PC-9 (cell line): Measurements from ENCODE around the gene AFF4. TPM values are rescaled to one million over a fixed set of nuclear protein-coding genes. Genes with fewer than 3 reads are reported as not detected.

ENCODE experiments used
- BruUV-seq: library from RNA; stranded (reverse); fragments of 400-500 nt; replicated peaks from 2 replicates; lab custom pipeline; 2021; lab: Mats Ljungman, UMichigan
- CTCF ChIA-PET: fragments of 300-600 bp; sonication (Branson Sonifier 250); formaldehyde crosslinking; loops from one replicate; lab custom pipeline; 2022; ENCODE audit warnings: antibody characterized with exemption; lab: Charles Lee
- POLR2A ChIA-PET: fragments of 300-600 bp; sonication (Branson Sonifier 250); formaldehyde crosslinking; loops from one replicate; lab custom pipeline; 2022; ENCODE audit warnings: antibody characterized with exemption; ENCODE audit not compliant: unreplicated experiment; lab: Charles Lee
- DNase-seq, 2 experiments: peaks; one replicate each; pipeline versions ENCODE4 v3.0.0 to v3.0.0-alpha.2; 2015 to 2022; ENCODE audit warnings: mixed read lengths in 1 of 2
- H2AFZ ChIP-seq: fragments of 200-600 bp; sonication (generic); 2 replicates; pipeline ENCODE4 v1.8.1; 2017; ENCODE audit warnings: antibody characterized with exemption
- H3F3A ChIP-seq: fragments of 200-600 bp; sonication (generic); 2 replicates; pipeline ENCODE4 v1.8.1; 2017; ENCODE audit warnings: antibody characterized with exemption, mild to moderate bottlenecking, low read depth; ENCODE audit not compliant: insufficient read depth
- H3K27ac ChIP-seq: fragments of 200-600 bp; sonication (generic); 2 replicates; pipeline ENCODE4 v1.6.1; 2016; ENCODE audit warnings: mixed run types
- H3K27me3 ChIP-seq: fragments of 200-600 bp; sonication (generic); 2 replicates; pipeline ENCODE4 v1.6.1; 2016; ENCODE audit warnings: low read depth, mixed run types; ENCODE audit not compliant: insufficient read depth
- H3K36me3 ChIP-seq: fragments of 200-600 bp; sonication (generic); 2 replicates; pipeline ENCODE4 v1.6.1; 2016; ENCODE audit warnings: low read depth, mixed run types
- H3K4me1 ChIP-seq: fragments of 200-600 bp; sonication (generic); replicated peaks from 2 replicates; pipeline ENCODE4 v1.6.1; 2016; ENCODE audit warnings: mixed run types; ENCODE audit not compliant: insufficient read depth
- H3K4me2 ChIP-seq: fragments of 200-600 bp; sonication (generic); 2 replicates; pipeline ENCODE4 v1.6.1; 2017; ENCODE audit warnings: mixed run types
- H3K4me3 ChIP-seq: fragments of 200-600 bp; sonication (generic); 2 replicates; pipeline ENCODE4 v1.6.1; 2016; ENCODE audit warnings: mixed run types
- H3K79me2 ChIP-seq: fragments of 200-600 bp; sonication (generic); 2 replicates; pipeline ENCODE4 v1.6.1; 2017; ENCODE audit warnings: low read depth, mixed run types
- H3K9me2 ChIP-seq: fragments of 200-600 bp; sonication (generic); 2 replicates; pipeline ENCODE4 v1.8.1; 2017; ENCODE audit warnings: mild to moderate bottlenecking; ENCODE audit not compliant: insufficient read depth
- H3K9me3 ChIP-seq: fragments of 200-600 bp; sonication (generic); 2 replicates; pipeline ENCODE4 v1.8.1; 2016; ENCODE audit warnings: low read depth; ENCODE audit not compliant: insufficient read depth
- H4K20me1 ChIP-seq: fragments of 200-600 bp; sonication (generic); 2 replicates; pipeline ENCODE4 v1.8.1; 2017; ENCODE audit not compliant: insufficient read depth
- CTCF ChIP-seq: fragments of 200-600 bp; sonication (generic); conservative IDR thresholded peaks from 2 replicates; pipeline ENCODE4 v1.6.1; 2017; ENCODE audit warnings: mixed run types, antibody characterized with exemption, mild to moderate bottlenecking, moderate library complexity
- EZH2 ChIP-seq: fragments of 200-600 bp; sonication (generic); IDR thresholded peaks from 2 replicates; pipeline ENCODE4 v1.8.0; 2017; ENCODE audit warnings: antibody characterized with exemption, low read depth
- intact Hi-C: fragments of 100-400 bp; cut with micrococcal nuclease; formaldehyde crosslinking; loops from one replicate; pipeline ENCODE4 v1.10.0; 2022; ENCODE audit not compliant: unreplicated experiment
- total RNA-seq: library from RNA; stranded (reverse); gene quantifications from 2 replicates; pipeline ENCODE4 v1.2.3, GENCODE V29; 2021

The AFF4 gene
- total RNA-seq, 1 experiment from 2014 or later, result 59.5 TPM

- no peak for DNase-seq
- H3K4me3 ChIP-seq, result no peak overlapping the region
- H2AFZ ChIP-seq, result no peak overlapping the region
- H3K9me3 ChIP-seq, result no peaks in the 10 kb centered on the region
- peaks cover 17% of the 10 kb centered on the region for H4K20me1 ChIP-seq
- H3K4me2 ChIP-seq, result no peak overlapping the region
- no peak for TF ChIP-seq CTCF
- TF ChIP-seq EZH2, result no peak
- H3K27ac ChIP-seq, result no peak overlapping the region
- H3F3A ChIP-seq, result peaks cover 8% of the 10 kb centered on the region; the same call in 1 of the 2 replicates
- H3K36me3 ChIP-seq, result peaks cover 38% of the 10 kb centered on the region
- H3K27me3 ChIP-seq, result no peaks in the 10 kb centered on the region
- H3K4me1 ChIP-seq, result no peaks in the 10 kb centered on the region
- H3K9me2 ChIP-seq, result no peaks in the 10 kb centered on the region
- peaks cover 12% of the 10 kb centered on the region; the same call in 1 of the 2 replicates for H3K79me2 ChIP-seq
- intact Hi-C loops, result loop anchor here (10.0 kb wide), 1 partner anchor 157 kb away; no protein-coding TSS in a partner anchor
- POLR2A ChIA-PET, result no interaction called here
- BruUV-seq, result no TSS peak
- CTCF ChIA-PET, result no interaction called here
Observed at GRCh38 chr5:132928062-132928407, 35.4 kb downstream of the AFF4 start.

- intact Hi-C loops, result loop anchor here (10.0 kb wide), 1 partner anchor 157 kb away; no protein-coding TSS in a partner anchor
- H3F3A ChIP-seq, result peaks cover 8% of the 10 kb centered on the region; the same call in 1 of the 2 replicates
- no TSS peak for BruUV-seq
- H3K36me3 ChIP-seq, result peaks cover 34% of the 10 kb centered on the region
- CTCF ChIA-PET, result no interaction called here
- H4K20me1 ChIP-seq, result peaks cover 12% of the 10 kb centered on the region
- DNase-seq, result no peak
- no peak overlapping the region for H3K4me2 ChIP-seq
- no peaks in the 10 kb centered on the region for H3K9me2 ChIP-seq
- no peak overlapping the region for H3K4me3 ChIP-seq
- POLR2A ChIA-PET, result no interaction called here
- H3K79me2 ChIP-seq, result peaks cover 12% of the 10 kb centered on the region; the same call in 1 of the 2 replicates
- no peak overlapping the region for H2AFZ ChIP-seq
- no peak overlapping the region for H3K27ac ChIP-seq
- H3K27me3 ChIP-seq, result no peaks in the 10 kb centered on the region
- H3K4me1 ChIP-seq, result no peaks in the 10 kb centered on the region
- no peak for TF ChIP-seq EZH2
- no peak for TF ChIP-seq CTCF
- no peaks in the 10 kb centered on the region for H3K9me3 ChIP-seq
Observed at GRCh38 chr5:132927355-132928061, 35.9 kb downstream of the AFF4 start.

DNA sequence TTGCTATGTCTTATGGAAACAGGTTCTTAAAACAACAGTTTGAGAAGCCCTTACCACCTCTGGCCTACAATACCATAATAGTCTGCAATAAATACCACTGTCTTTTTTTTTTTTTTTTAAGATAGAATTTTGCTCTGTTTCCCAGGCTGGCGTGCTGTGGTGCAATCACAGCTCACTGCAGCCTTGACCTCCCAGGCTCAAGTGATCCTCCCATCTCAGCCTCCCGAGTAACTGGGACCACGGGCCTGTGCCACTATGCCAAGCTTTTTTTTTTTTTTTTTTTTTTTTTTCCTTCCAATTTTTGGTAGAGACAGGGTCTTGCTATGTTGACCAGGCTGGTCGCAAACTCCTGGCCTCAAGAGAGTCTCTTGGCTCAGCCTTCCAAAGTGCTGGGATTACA, 37.0 kb downstream of the AFF4 start:
- Histone ChIP-seq H3K36me3 (peaks cover 25% of the 10 kb centered on the region), H3K79me2 (peaks cover 12% of the 10 kb centered on the region; the same call in 1 of the 2 replicates)
- TF ChIP-seq CTCF (no peak), EZH2 (no peak)

More for the DNA sequence above, 37.0 kb downstream of the AFF4 start:
- Histone ChIP-seq H2AFZ (no peak overlapping the region), H3K9me3 (no peaks in the 10 kb centered on the region), H3F3A (peaks cover 8% of the 10 kb centered on the region; the same call in 1 of the 2 replicates), H4K20me1 (peaks cover 12% of the 10 kb centered on the region; the same call in 1 of the 2 replicates), H3K4me2 (no peak overlapping the region), H3K9me2 (no peaks in the 10 kb centered on the region), H3K27me3 (no peaks in the 10 kb centered on the region), H3K4me1 (no peaks in the 10 kb centered on the region), H3K27ac (no peak overlapping the region), H3K4me3 (no peak overlapping the region)
- ChIA-PET CTCF (interaction anchor here (0.6 kb wide), 2 partner anchors 12 to 30 kb away, joined by 3 to 6 read pairs; no protein-coding TSS in a partner anchor), POLR2A (no interaction called here)
- no peak for DNase-seq
- TSS peak; percentile 24 for BruUV-seq
- intact Hi-C loops, result loop anchor here (10.0 kb wide), 1 partner anchor 158 kb away; no protein-coding TSS in a partner anchor
